ENCODE data around the gene BEAN1. TPM values are rescaled to one million over a fixed set of nuclear protein-coding genes. Genes with fewer than 3 reads are reported as not detected.

BEAN1 gene
- total and polyA plus RNA-seq, 12 donors = 0.11 to 0.54 (median 0.18) TPM; not detected in 2

DNA sequence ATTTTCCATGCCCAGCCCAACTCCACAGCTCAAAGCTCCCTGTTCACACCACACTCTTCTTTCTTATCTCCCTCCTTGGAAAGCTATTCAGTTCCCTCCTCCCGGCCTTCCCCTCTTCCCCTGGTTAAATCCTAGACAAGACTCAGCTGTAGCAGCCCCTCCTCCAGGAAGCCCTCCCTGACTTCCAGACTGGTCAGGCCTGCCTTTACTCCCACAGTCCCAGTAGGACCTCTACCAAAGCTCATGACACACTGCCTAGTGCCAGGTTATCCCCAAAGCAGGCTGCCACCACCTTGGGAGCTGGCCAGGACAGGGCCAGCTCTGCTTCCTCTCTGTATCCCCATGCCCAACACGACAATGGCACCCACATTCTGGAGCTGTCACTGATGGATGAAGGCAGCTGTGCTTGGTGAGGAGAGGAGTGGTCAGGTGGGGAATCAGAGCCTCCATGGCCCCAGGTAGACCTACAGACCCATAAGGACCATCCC lies 50.0 kb downstream of the BEAN1 start:
- Histone ChIP-seq H3K27me3 (no peaks in the 10 kb centered on the region), H3K4me3 (no peak overlapping the region), H3K36me3 (replicated peaks in 1 of 2) (no peaks in the 10 kb centered on the region), H3K9me3 (replicated peaks in 1 of 3) (no peaks in the 10 kb centered on the region), H3K27ac (no peak overlapping the region), H3K4me1 (replicated peaks in 1 of 2) (no peaks in the 10 kb centered on the region)
- WGBS, 4 donors = 41 to 59% (median 51%) methylated on average over 1 to 2 of the region's 2 CpGs
- intact Hi-C loops (cut with DNase I) = loop anchor here (5.0 to 10.0 kb wide), 2 partner anchors 125 to 128 kb away; partner anchors contain the start of gene CMTM3 (in 2 of the 2)
- TF ChIP-seq, protein P1, sequence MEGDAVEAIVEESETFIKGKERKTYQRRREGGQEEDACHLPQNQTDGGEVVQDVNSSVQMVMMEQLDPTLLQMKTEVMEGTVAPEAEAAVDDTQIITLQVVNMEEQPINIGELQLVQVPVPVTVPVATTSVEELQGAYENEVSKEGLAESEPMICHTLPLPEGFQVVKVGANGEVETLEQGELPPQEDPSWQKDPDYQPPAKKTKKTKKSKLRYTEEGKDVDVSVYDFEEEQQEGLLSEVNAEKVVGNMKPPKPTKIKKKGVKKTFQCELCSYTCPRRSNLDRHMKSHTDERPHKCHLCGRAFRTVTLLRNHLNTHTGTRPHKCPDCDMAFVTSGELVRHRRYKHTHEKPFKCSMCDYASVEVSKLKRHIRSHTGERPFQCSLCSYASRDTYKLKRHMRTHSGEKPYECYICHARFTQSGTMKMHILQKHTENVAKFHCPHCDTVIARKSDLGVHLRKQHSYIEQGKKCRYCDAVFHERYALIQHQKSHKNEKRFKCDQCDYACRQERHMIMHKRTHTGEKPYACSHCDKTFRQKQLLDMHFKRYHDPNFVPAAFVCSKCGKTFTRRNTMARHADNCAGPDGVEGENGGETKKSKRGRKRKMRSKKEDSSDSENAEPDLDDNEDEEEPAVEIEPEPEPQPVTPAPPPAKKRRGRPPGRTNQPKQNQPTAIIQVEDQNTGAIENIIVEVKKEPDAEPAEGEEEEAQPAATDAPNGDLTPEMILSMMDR (IDR thresholded peaks at IDR 0.05) = no peak
- TF ChIP-seq POLR2A (IDR thresholded peaks at IDR 0.05) = no peak
- no peak for DNase-seq

DNA sequence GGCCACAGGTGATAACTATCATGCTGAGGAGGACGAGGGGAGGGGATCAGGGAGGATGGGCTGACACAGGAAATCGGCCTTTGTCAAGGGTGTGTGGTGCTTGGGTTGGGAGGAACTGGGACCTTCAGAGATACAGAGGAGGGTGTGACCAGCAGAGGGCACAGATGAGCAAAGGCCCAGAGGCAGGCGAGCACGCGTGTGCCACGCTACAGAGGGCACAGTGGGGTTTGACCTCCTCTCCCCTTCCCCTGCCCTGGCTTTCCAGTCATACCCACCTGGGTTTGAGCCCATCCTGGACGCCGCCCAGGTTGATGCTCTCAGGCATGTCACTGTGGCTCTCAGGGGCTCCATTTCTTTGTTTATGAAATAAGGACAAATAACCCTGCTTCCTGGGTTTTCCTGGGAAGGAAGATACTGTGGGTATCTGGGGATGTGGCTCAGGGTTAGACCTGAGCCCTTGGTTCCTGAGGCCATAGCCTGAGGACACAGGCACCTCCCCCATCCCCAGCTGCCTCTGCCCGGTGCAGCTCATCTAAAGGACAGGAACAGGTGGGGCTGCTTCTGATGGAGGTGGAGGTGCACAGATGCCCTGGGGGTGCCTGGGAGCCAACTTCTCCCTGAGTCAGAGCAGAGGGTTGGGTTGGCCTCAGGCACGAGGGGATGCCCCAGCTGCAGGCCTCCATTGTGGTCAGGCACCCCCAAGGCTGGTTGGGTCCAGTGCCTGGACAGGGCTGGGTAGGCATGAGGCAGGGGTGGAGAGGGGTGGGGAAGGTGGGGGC lies 51.8 kb downstream of the BEAN1 start:
- no peaks in the 10 kb centered on the region for H3K9me3 ChIP-seq (replicated peaks in 1 of 3)
- no peaks in the 10 kb centered on the region for H3K4me1 ChIP-seq (replicated peaks in 1 of 2)
- TF ChIP-seq, protein P1 (IDR thresholded peaks at IDR 0.05) = peak; percentile 62 to 80 (median 76)
- TF ChIP-seq POLR2A (IDR thresholded peaks at IDR 0.05) = no peak
- no peak overlapping the region for H3K4me3 ChIP-seq
- no peaks in the 10 kb centered on the region for H3K36me3 ChIP-seq (replicated peaks in 1 of 2)
- H3K27me3 ChIP-seq = no peaks in the 10 kb centered on the region
- intact Hi-C loops (cut with DNase I) = loop anchor here (5.0 to 10.0 kb wide), 2 partner anchors 123 to 126 kb away; partner anchors contain the start of gene CMTM3 (in 2 of the 2)
- H3K27ac ChIP-seq = no peak overlapping the region
- WGBS, 4 donors = 14 to 27% (median 23%) methylated on average over 8 to 10 of the region's 10 CpGs
- peak; percentile 69 to 87 (median 77) for DNase-seq

DNA sequence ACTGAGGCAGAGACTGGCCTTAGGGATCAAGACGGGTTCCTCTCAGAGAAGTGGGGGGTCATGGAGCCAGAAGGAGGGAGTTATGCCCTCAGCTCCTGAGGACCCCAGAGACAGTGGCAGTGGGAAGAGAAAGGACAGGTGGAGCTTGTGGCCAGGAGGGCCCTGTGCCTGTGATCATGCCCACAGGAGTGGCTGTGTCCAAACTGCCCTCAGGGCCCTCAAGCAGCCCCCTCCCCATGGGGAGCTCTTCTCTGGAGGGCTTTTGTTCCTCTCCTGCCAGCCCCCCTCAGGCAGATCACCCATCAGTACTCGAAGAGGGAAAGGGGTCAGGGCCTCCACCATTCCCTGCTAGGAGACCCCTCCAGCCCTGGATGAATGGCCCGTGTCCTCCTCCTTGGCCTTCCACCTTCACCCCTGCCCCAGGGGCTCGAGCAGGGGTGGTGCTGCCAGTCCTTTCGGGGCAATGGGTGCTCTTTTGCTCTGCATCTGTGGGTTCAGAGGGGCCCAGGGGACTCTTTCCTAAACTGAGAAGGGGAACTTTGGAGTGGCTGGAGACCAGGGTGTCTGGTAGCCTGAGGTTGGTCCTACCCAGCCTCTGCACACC lies 52.7 kb downstream of the BEAN1 start:
- intact Hi-C loops (cut with DNase I) = loop anchor here (5.0 to 10.0 kb wide), 4 partner anchors 72 to 125 kb away; partner anchors contain the start of gene CMTM3 (in 2 of the 2)
- WGBS, 4 donors = 72 to 80% (median 74%) methylated on average over 5 of the region's 5 CpGs
- H3K9me3 ChIP-seq (replicated peaks in 1 of 3) = no peaks in the 10 kb centered on the region
- TF ChIP-seq, protein P1 (IDR thresholded peaks at IDR 0.05) = no peak
- TF ChIP-seq POLR2A (IDR thresholded peaks at IDR 0.05) = no peak
- no peak overlapping the region for H3K27ac ChIP-seq
- no peaks in the 10 kb centered on the region for H3K4me1 ChIP-seq (replicated peaks in 1 of 2)
- H3K4me3 ChIP-seq = no peak overlapping the region
- no peaks in the 10 kb centered on the region for H3K36me3 ChIP-seq (replicated peaks in 1 of 2)
- no peaks in the 10 kb centered on the region for H3K27me3 ChIP-seq
- peak in 2 of 7 donors; percentile 13 to 27 for DNase-seq

All from adrenal gland (tissue), 12 donors.